Heart left ventricle (tissue), 16 donors: Measurements from ENCODE around the gene SLC26A11. TPM values are rescaled to one million over a fixed set of nuclear protein-coding genes. Genes with fewer than 3 reads are reported as not detected.

Experiments
- ATAC-seq, 4 donors: fragments of 200-7000 bp; cut with Tn5 transposase; one replicate each; pipeline ENCODE4 v1.9.1; 2020 to 2022; ENCODE audit warnings: moderate library complexity in 4 of 4, mild to moderate bottlenecking in 3 of 4, moderate number of reproducible peaks in 1 of 4
- DNase-seq, 5 donors: peaks; one replicate each; pipeline ENCODE4 v3.0.0-alpha.2; 2020
- H3K27ac ChIP-seq, 12 donors: fragments of 200-600 bp; sonication (generic) in 4 of 12; one replicate each; pipeline versions ENCODE4 v1.5.0 to v1.8.0; 2016 to 2022; ENCODE audit warnings: mild to moderate bottlenecking in 2 of 12
- H3K27me3 ChIP-seq, 9 donors: fragments of 200-600 bp; sonication (generic) in 2 of 9; one replicate each; pipeline versions ENCODE4 v1.5.1 to v1.8.0; 2016 to 2022; ENCODE audit warnings: mild to moderate bottlenecking in 3 of 9
- H3K36me3 ChIP-seq, 9 donors: fragments of 200-600 bp; sonication (generic) in 2 of 9; one replicate each; pipeline versions ENCODE4 v1.5.0 to v1.8.0; 2018 to 2022; ENCODE audit warnings: mild to moderate bottlenecking in 2 of 9
- H3K4me1 ChIP-seq, 12 donors: fragments of 200-600 bp; sonication (generic) in 4 of 12; one replicate each; pipeline versions ENCODE4 v1.5.0 to v1.8.0; 2016 to 2022; ENCODE audit warnings: mild to moderate bottlenecking in 3 of 12
- H3K4me3 ChIP-seq, 12 donors: fragments of 200-600 bp; sonication (generic) in 4 of 12; one replicate each; pipeline versions ENCODE4 v1.5.0 to v1.8.0; 2017 to 2022; ENCODE audit warnings: mild to moderate bottlenecking in 9 of 12, moderate library complexity in 4 of 12
- H3K9me3 ChIP-seq, 12 donors: fragments of 200-600 bp; sonication (generic) in 4 of 12; one replicate each; pipeline versions ENCODE4 v1.5.0 to v1.8.0; 2016 to 2022; ENCODE audit warnings: mild to moderate bottlenecking in 1 of 12
- CTCF ChIP-seq, 12 donors: fragments of 200-600 bp; sonication (generic) in 4 of 12; IDR thresholded peaks; one replicate each; pipeline versions ENCODE4 v1.5.0 to v1.8.0; 2018 to 2022; ENCODE audit warnings: antibody characterized with exemption in 12 of 12, mild to moderate bottlenecking in 5 of 12
- POLR2A ChIP-seq, 2 donors: fragments of 450-650 bp; IDR thresholded peaks; one replicate each; pipeline ENCODE4 v1.6.1; 2017; ENCODE audit warnings: antibody characterized with exemption in 2 of 2, mild to moderate bottlenecking in 2 of 2, moderate library complexity in 2 of 2
- WGBS, 4 donors: extraction: QIAGEN DNeasy Blood & Tissue Kit in 2 of 4; methylation state at CpG; one replicate each; pipeline versions ENCODE4 v1.1.5 to v1.1.7; 2013 to 2018; 5-methylcytosine and 5-hydroxymethylcytosine counted together
- intact Hi-C, 10 donors: fragments of 100-400 bp; cut with DNase I; formaldehyde crosslinking; loops; one replicate each; pipeline versions ENCODE4 v1.11.1 to v1.14.2; 2022
- polyA plus RNA-seq, 2 donors: library from polyadenylated mRNA; stranded (reverse); fragments of 200-250 nt; gene quantifications; one replicate each; pipeline ENCODE4 v1.2.3, GENCODE V29; 2013
- total RNA-seq, 9 donors: library from RNA; depleted of rRNA in 2 of 9; stranded (reverse); fragments of >200 nt in 2 of 9; fragmentation: NEBNext Ultra II Directional in 3 of 9; extraction: Animal tissue kit (Norgen Biotek cat#: 25700) in 3 of 9; gene quantifications; one replicate each; pipeline versions ENCODE4 v1.1.0 to v1.2.4, GENCODE V29; 2016 to 2023
- donor health status: ischemic (EF 13 %, LVEDD 7.1; RV severe dilation, severe dysfunction).
- donor health status: healthy with polysubstance abuse.
- donor health status: DM: no; HTN: yes; CAD: no.
- donor health status: DM: no; HTN: no; CAD: no.
- donor health status: ischemic (EF 25% LVEDD 6.9; RV normal size, moderate dysfunction).
- donor health status: ischemic (EF 25% LVEDD 5.7; RV mildly dilated, moderate dysfunction).
- donor health status: healthy.
- donor health status: DM: yes; HTN: yes; CAD: no.
- donor health status: ischemic (EF 35%, LVEDD 5.7; RV mildly dilated, moderate dysfunction).
- donor health status: nonischemic (EF 11% LVEDD 7.7; RV severe dilation, severe dysfunction).
- donor health status: DM: yes; HTN: yes; CAD: no.
- donor health status: PGD.
- donor health status: ischemic (EF 29% LVEDD 5.4; RV normal size, mild dysfunction).
- donor health status: nonischemic (EF 23%, LVEDD 6.1; RV moderate dilation, normal function).

SLC26A11 gene
- total and polyA plus RNA-seq, 11 donors: 2.4 to 13.0 (median 4.1) TPM

- H3K36me3 ChIP-seq: peaks cover 0 to 86% (median 31%) of the 10 kb centered on the region in 9 donors
Measured at GRCh38 chr17:80277751-80278671, 57.8 kb downstream of the SLC26A11 start.

GRCh38 chr17:80279895-80280294 is 59.7 kb downstream of the SLC26A11 start:
- DNase-seq: peak; percentile 62 to 84 (median 75)
- Histone ChIP-seq H3K4me1 (peaks cover 0 to 46% (median 21%) of the 10 kb centered on the region in 12 donors), H3K9me3 (no peaks in the 10 kb centered on the region), H3K27ac (peak overlapping the region in 2 of 12 donors; percentile 17 to 25), H3K4me3 (no peak overlapping the region), H3K36me3 (peaks cover 0 to 91% (median 18%) of the 10 kb centered on the region in 9 donors), H3K27me3 (no peaks in the 10 kb centered on the region)
- peak; percentile 46 to 88 (median 78) for ATAC-seq
- 42 to 53% (median 51%) methylated on average over 13 to 14 of the region's 14 CpGs for WGBS, 4 donors
- intact Hi-C loops: no loop called here
- TF ChIP-seq CTCF (IDR thresholded peaks at IDR 0.05): peak in 4 of 12 donors; percentile 17 to 20 (median 18)
- TF ChIP-seq POLR2A (IDR thresholded peaks at IDR 0.05): no peak

More at GRCh38 chr17:80277751-80278671, 57.8 kb downstream of the SLC26A11 start:
- H3K27me3 ChIP-seq: no peaks in the 10 kb centered on the region
- DNase-seq: peak in 2 of 5 donors; percentile 53 to 57
- H3K4me1 ChIP-seq: peaks cover 0 to 55% (median 21%) of the 10 kb centered on the region in 12 donors
- WGBS, 4 donors: 72 to 82% (median 79%) methylated on average over 21 to 34 of the region's 34 CpGs
- peak; percentile 33 to 62 (median 56) for ATAC-seq
- peak overlapping the region in 1 of 12 donors; percentile 6 for H3K4me3 ChIP-seq
- peak overlapping the region in 9 of 12 donors; percentile 27 to 72 (median 55) for H3K27ac ChIP-seq
- intact Hi-C loops: no loop called here
- no peaks in the 10 kb centered on the region for H3K9me3 ChIP-seq
- TF ChIP-seq POLR2A (IDR thresholded peaks at IDR 0.05): no peak
- TF ChIP-seq CTCF (IDR thresholded peaks at IDR 0.05): no peak

GRCh38 chr17:80281516-80281915 is 61.3 kb downstream of the SLC26A11 start:
- peaks cover 0 to 93% (median 16%) of the 10 kb centered on the region in 9 donors for H3K36me3 ChIP-seq
- 91 to 96% (median 93%) methylated on average over 10 of the region's 10 CpGs for WGBS, 4 donors
- intact Hi-C loops: no loop called here

More at GRCh38 chr17:80281516-80281915, 61.3 kb downstream of the SLC26A11 start:
- H3K4me1 ChIP-seq: peaks cover 0 to 54% (median 21%) of the 10 kb centered on the region in 12 donors
- ATAC-seq: no peak
- H3K9me3 ChIP-seq: no peaks in the 10 kb centered on the region
- TF ChIP-seq POLR2A (IDR thresholded peaks at IDR 0.05): no peak
- TF ChIP-seq CTCF (IDR thresholded peaks at IDR 0.05): no peak
- no peak overlapping the region for H3K27ac ChIP-seq
- DNase-seq: peak in 1 of 5 donors; percentile 23
- no peak overlapping the region for H3K4me3 ChIP-seq
- no peaks in the 10 kb centered on the region for H3K27me3 ChIP-seq
